ENCODE data around the gene WDR26.

Gene WDR26

DNA sequence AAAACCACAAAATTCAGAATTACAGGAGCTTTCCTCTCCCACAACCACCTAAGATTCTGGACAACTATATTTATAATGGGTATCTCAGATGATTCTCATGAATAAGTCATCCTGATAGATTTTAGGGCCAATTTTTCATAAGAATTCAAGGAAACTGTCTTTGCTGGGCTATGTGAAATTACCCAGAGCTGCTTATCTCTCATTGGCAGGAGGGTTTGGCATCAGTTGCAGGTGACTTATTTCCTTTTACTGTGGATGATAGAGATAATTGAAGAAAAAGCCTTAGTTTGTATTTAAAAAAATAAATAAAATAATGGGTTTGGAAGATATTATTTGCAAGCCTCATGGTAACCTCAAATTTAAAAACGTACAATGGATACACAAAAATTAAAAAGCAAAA is 38.2 kb upstream of the WDR26 start:
- H3K4me3 ChIP-seq (ENCODE audit: low read length): no peak overlapping the region
- no peaks in the 10 kb centered on the region for H3K27me3 ChIP-seq (ENCODE audit: control insufficient read depth, low read length)
- H3F3A ChIP-seq (ENCODE audit: control insufficient read depth, insufficient read depth): no peaks in the 10 kb centered on the region
- no peaks in the 10 kb centered on the region for H3K4me1 ChIP-seq (ENCODE audit: control insufficient read depth, low read length)
- H4K20me1 ChIP-seq (ENCODE audit: control insufficient read depth, insufficient read depth, low read depth, low read length): no peaks in the 10 kb centered on the region
- no peak overlapping the region for H3K27ac ChIP-seq (ENCODE audit: low read depth, low read length)
- H3K36me3 ChIP-seq (ENCODE audit: control insufficient read depth, low read length): no peaks in the 10 kb centered on the region
- H3K9me2 ChIP-seq (replicated peaks; ENCODE audit: control insufficient read depth, low read length): no peaks in the 10 kb centered on the region
- H3K4me2 ChIP-seq (ENCODE audit: low read length): no peak overlapping the region
- no peaks in the 10 kb centered on the region for H3K9me3 ChIP-seq (ENCODE audit: control insufficient read depth, insufficient read depth, low read length)
- no peak for TF ChIP-seq EZH2phosphoT487 (IDR thresholded peaks at IDR 0.05; ENCODE audit: borderline replicate concordance, low read length)
- TF ChIP-seq, protein P1, sequence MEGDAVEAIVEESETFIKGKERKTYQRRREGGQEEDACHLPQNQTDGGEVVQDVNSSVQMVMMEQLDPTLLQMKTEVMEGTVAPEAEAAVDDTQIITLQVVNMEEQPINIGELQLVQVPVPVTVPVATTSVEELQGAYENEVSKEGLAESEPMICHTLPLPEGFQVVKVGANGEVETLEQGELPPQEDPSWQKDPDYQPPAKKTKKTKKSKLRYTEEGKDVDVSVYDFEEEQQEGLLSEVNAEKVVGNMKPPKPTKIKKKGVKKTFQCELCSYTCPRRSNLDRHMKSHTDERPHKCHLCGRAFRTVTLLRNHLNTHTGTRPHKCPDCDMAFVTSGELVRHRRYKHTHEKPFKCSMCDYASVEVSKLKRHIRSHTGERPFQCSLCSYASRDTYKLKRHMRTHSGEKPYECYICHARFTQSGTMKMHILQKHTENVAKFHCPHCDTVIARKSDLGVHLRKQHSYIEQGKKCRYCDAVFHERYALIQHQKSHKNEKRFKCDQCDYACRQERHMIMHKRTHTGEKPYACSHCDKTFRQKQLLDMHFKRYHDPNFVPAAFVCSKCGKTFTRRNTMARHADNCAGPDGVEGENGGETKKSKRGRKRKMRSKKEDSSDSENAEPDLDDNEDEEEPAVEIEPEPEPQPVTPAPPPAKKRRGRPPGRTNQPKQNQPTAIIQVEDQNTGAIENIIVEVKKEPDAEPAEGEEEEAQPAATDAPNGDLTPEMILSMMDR (IDR thresholded peaks at IDR 0.05; ENCODE audit: low read depth, low read length, poor library complexity, severe bottlenecking): no peak
- H3K79me2 ChIP-seq (ENCODE audit: control insufficient read depth, low read length): no peaks in the 10 kb centered on the region

DNA sequence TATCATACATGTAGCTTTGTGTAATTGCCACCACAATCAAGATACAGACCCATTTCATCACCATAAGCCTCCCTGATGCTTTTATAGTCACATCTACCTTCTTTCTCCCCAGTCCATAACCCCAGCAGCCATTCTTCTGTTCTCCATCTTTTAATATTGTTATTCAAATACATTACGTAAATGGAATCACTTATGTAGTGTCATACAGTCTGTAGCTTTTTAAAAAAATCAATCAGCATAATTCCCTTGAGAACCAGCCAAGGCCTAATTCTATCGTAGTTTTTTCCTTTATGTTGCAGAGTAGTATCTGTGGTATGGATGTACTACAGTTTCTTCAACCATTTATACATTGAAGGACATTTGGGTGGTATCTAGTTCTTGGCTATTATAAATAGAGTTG is 31.6 kb upstream of the WDR26 start:
- Histone ChIP-seq H3K9me3 (ENCODE audit: control insufficient read depth, insufficient read depth, low read length) (no peaks in the 10 kb centered on the region), H3K27me3 (ENCODE audit: control insufficient read depth, low read length) (no peaks in the 10 kb centered on the region), H4K20me1 (ENCODE audit: control insufficient read depth, insufficient read depth, low read depth, low read length) (no peaks in the 10 kb centered on the region), H3K4me1 (ENCODE audit: control insufficient read depth, low read length) (0 out of 2 replicates have a peak, but pooled peaks cover 2% of the 10 kb centered on the region), H3K4me2 (ENCODE audit: low read length) (no peak overlapping the region), H3K4me3 (ENCODE audit: low read length) (no peak overlapping the region), H3K27ac (ENCODE audit: low read depth, low read length) (no peak overlapping the region), H3K79me2 (ENCODE audit: control insufficient read depth, low read length) (no peaks in the 10 kb centered on the region), H3K9me2 (replicated peaks; ENCODE audit: control insufficient read depth, low read length) (no peaks in the 10 kb centered on the region), H3F3A (ENCODE audit: control insufficient read depth, insufficient read depth) (no peaks in the 10 kb centered on the region), H3K36me3 (ENCODE audit: control insufficient read depth, low read length) (no peaks in the 10 kb centered on the region)
- TF ChIP-seq, protein P1 (IDR thresholded peaks at IDR 0.05; ENCODE audit: low read depth, low read length, poor library complexity, severe bottlenecking): no peak
- no peak for TF ChIP-seq EZH2phosphoT487 (IDR thresholded peaks at IDR 0.05; ENCODE audit: borderline replicate concordance, low read length)

DNA sequence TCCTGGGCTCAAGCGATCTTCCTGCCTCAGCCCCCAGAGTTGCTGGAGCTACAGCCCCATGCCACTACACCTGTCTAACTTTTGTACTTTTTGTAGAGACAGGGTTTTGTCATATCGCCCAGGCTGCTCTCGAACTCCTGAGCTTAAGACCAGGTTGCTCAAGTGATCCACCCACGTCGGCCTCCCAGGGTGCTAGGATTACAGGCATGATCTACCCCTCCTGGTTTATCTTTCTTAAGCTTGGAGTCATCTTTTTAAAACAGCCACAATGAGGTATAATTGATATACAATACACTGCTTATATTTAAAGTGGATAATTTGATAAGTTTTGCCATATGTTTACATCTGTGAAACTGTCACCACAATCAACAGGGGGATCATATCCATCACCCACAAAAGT is 25.4 kb upstream of the WDR26 start:
- TF ChIP-seq EZH2phosphoT487 (IDR thresholded peaks at IDR 0.05; ENCODE audit: borderline replicate concordance, low read length): no peak
- TF ChIP-seq, protein P1 (IDR thresholded peaks at IDR 0.05; ENCODE audit: low read depth, low read length, poor library complexity, severe bottlenecking): no peak
- Histone ChIP-seq H3F3A (ENCODE audit: control insufficient read depth, insufficient read depth) (no peaks in the 10 kb centered on the region), H3K4me1 (ENCODE audit: control insufficient read depth, low read length) (peaks cover 7% of the 10 kb centered on the region), H4K20me1 (ENCODE audit: control insufficient read depth, insufficient read depth, low read depth, low read length) (0 out of 2 replicates have a peak, but pooled peaks cover 2% of the 10 kb centered on the region), H3K4me3 (ENCODE audit: low read length) (no peak overlapping the region), H3K9me3 (ENCODE audit: control insufficient read depth, insufficient read depth, low read length) (no peaks in the 10 kb centered on the region), H3K36me3 (ENCODE audit: control insufficient read depth, low read length) (no peaks in the 10 kb centered on the region), H3K27ac (ENCODE audit: low read depth, low read length) (no peak overlapping the region), H3K4me2 (ENCODE audit: low read length) (no peak overlapping the region), H3K27me3 (ENCODE audit: control insufficient read depth, low read length) (no peaks in the 10 kb centered on the region), H3K79me2 (ENCODE audit: control insufficient read depth, low read length) (no peaks in the 10 kb centered on the region), H3K9me2 (replicated peaks; ENCODE audit: control insufficient read depth, low read length) (no peaks in the 10 kb centered on the region)
